Fibroblast of lung (primary cell): ENCODE results near the gene AZGP1. TPM values are rescaled to one million over a fixed set of nuclear protein-coding genes. Genes with fewer than 3 reads are reported as not detected.
"Not testable (repeated sequence)": the region's sequence is repeated elsewhere in the genome, so short reads cannot be mapped to it uniquely, and the experiment has no call there.

Experiments
- DNase-seq, 2 donors: peaks; one replicate each; pipeline versions ENCODE4 v3.0.0 to v3.0.0-alpha.2; 2010; ENCODE audit warnings: low read depth in 2 of 2
- H2AFZ ChIP-seq: 2 replicates; pipeline ENCODE4 v1.5.1; 2012; ENCODE audit warnings: low read length, control low read depth, inconsistent platforms
- H3K27ac ChIP-seq: 2 replicates; pipeline ENCODE4 v1.5.1; 2011; ENCODE audit warnings: low read length, control low read depth; ENCODE audit not compliant: insufficient read depth
- H3K27me3 ChIP-seq: 2 replicates; pipeline ENCODE4 v1.5.1; 2011; ENCODE audit warnings: mild to moderate bottlenecking, low read length; ENCODE audit not compliant: control insufficient read depth, insufficient read depth
- H3K36me3 ChIP-seq: 2 replicates; pipeline ENCODE4 v1.5.1; 2011; ENCODE audit warnings: low read length; ENCODE audit not compliant: control insufficient read depth, insufficient read depth
- H3K4me1 ChIP-seq: 2 replicates; pipeline ENCODE4 v1.5.1; 2011; ENCODE audit warnings: low read length; ENCODE audit not compliant: control insufficient read depth, insufficient read depth; ENCODE audit errors: extremely low read depth
- H3K4me2 ChIP-seq: 2 replicates; pipeline ENCODE4 v1.5.1; 2011; ENCODE audit warnings: low read length, control low read depth; ENCODE audit not compliant: insufficient read depth; ENCODE audit errors: extremely low read depth
- H3K4me3 ChIP-seq, 4 experiments: fragments of 200-600 bp in 1 of 4; sonication (generic) in 1 of 4; replicated peaks in 1 of 4; 2 replicates each; pipeline ENCODE4 v1.5.1; 2011 to 2016; ENCODE audit warnings: low read length in 4 of 4, low read depth in 3 of 4, mild to moderate bottlenecking in 3 of 4, control low read depth in 2 of 4, inconsistent platforms in 1 of 4, mixed read lengths in 1 of 4; ENCODE audit not compliant: insufficient read depth in 1 of 4; ENCODE audit errors: control extremely low read depth in 1 of 4
- H3K79me2 ChIP-seq: 2 replicates; pipeline ENCODE4 v1.5.1; 2012; ENCODE audit warnings: mild to moderate bottlenecking, low read length, inconsistent platforms; ENCODE audit not compliant: control insufficient read depth, insufficient read depth
- H3K9ac ChIP-seq: 2 replicates; pipeline ENCODE4 v1.5.1; 2011; ENCODE audit warnings: mild to moderate bottlenecking, low read length, control low read depth; ENCODE audit not compliant: insufficient read depth
- H3K9me3 ChIP-seq: 2 replicates; pipeline ENCODE4 v1.5.1; 2012; ENCODE audit warnings: low read depth, low read length; ENCODE audit not compliant: control insufficient read depth, insufficient read depth
- H4K20me1 ChIP-seq: 2 replicates; pipeline ENCODE4 v1.5.1; 2011; ENCODE audit warnings: low read length; ENCODE audit not compliant: control insufficient read depth, insufficient read depth; ENCODE audit errors: extremely low read depth
- EZH2 ChIP-seq: IDR thresholded peaks from 2 replicates; pipeline ENCODE4 v1.5.1; 2012; ENCODE audit warnings: low read length, control low read depth, mild to moderate bottlenecking; ENCODE audit errors: missing control alignments
- polyA plus RNA-seq, 2 donors: library from polyadenylated mRNA; depleted of rRNA in 1 of 2; stranded (reverse) in 1 of 2; unstranded in 1 of 2; fragments of >200 nt; gene quantifications; 2 replicates each; pipeline ENCODE4 v1.2.1, GENCODE V29; 2011 to 2012; ENCODE audit warnings: missing spikeins in 1 of 2
- total RNA-seq: library from RNA; depleted of rRNA; stranded (reverse); fragments of >200 nt; gene quantifications from 2 replicates; pipeline ENCODE4 v1.2.1, GENCODE V29; 2014
- TF ChIP-seq, protein P1 (sequence below), 2 donors: IDR thresholded peaks in 1 of 2; conservative IDR thresholded peaks in 1 of 2; 1 replicate in 1 of 2; 2 replicates in 1 of 2; pipeline ENCODE4 v1.5.1; 2011 to 2012; ENCODE audit warnings: low read length in 2 of 2, control low read depth in 1 of 2, inconsistent platforms in 1 of 2, low read depth in 1 of 2, mild to moderate bottlenecking in 1 of 2

AZGP1 gene
- total and polyA plus RNA-seq, 2 donors (not counting 1 experiment from before 2014, with no cell fraction given) = not detected

GRCh38 chr7:99992330-99993038, 16.7 kb upstream of the AZGP1 start:
- DNase-seq = no peak
- no peak overlapping the region for H2AFZ ChIP-seq
- H3K4me1 ChIP-seq = no peaks in the 10 kb centered on the region
- H3K79me2 ChIP-seq = no peaks in the 10 kb centered on the region
- no peaks in the 10 kb centered on the region for H3K9me3 ChIP-seq
- H3K36me3 ChIP-seq = no peaks in the 10 kb centered on the region
- TF ChIP-seq, protein P1, sequence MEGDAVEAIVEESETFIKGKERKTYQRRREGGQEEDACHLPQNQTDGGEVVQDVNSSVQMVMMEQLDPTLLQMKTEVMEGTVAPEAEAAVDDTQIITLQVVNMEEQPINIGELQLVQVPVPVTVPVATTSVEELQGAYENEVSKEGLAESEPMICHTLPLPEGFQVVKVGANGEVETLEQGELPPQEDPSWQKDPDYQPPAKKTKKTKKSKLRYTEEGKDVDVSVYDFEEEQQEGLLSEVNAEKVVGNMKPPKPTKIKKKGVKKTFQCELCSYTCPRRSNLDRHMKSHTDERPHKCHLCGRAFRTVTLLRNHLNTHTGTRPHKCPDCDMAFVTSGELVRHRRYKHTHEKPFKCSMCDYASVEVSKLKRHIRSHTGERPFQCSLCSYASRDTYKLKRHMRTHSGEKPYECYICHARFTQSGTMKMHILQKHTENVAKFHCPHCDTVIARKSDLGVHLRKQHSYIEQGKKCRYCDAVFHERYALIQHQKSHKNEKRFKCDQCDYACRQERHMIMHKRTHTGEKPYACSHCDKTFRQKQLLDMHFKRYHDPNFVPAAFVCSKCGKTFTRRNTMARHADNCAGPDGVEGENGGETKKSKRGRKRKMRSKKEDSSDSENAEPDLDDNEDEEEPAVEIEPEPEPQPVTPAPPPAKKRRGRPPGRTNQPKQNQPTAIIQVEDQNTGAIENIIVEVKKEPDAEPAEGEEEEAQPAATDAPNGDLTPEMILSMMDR (conservative IDR thresholded peaks at IDR 0.05 in 1 of 2, IDR thresholded peaks at IDR 0.05 in 1 of 2; ENCODE audit: low read depth in 1 of 2, low read length in 2 of 2) = no peak
- no peak for TF ChIP-seq EZH2
- H3K4me3 ChIP-seq = no peak overlapping the region
- no peak overlapping the region for H3K9ac ChIP-seq
- H3K27ac ChIP-seq = no peak overlapping the region
- no peaks in the 10 kb centered on the region for H4K20me1 ChIP-seq
- H3K4me2 ChIP-seq = no peak overlapping the region
- H3K27me3 ChIP-seq = no peaks in the 10 kb centered on the region

DNA sequence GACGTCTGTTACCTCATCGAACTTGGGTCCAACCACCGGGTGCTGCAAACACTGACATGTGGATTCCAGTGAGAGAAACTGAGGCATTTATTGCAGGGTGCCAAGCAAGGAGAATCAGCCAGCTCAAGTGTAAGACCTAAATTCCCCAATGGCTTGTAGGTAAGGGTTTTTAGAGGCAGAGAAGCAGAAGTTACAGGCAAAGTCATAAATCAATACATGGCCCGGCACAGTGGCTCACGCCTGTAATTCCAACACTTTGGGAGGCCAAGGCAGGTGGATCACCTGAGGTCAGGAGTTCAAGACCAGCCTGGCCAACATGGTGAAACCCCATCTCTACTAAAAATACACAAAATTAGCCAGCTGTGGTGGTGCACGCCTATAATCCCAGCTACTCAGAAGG, 15.7 kb upstream of the AZGP1 start:
- not testable (repeated sequence) for H3K4me1 ChIP-seq, H2AFZ ChIP-seq, H3K36me3 ChIP-seq, H3K27ac ChIP-seq, H3K27me3 ChIP-seq, H3K9ac ChIP-seq, H4K20me1 ChIP-seq, H3K4me2 ChIP-seq, H3K9me3 ChIP-seq, H3K79me2 ChIP-seq, DNase-seq, H3K4me3 ChIP-seq

GRCh38 chr7:99990460-99990852, 14.6 kb upstream of the AZGP1 start:
- no peak for TF ChIP-seq EZH2
- TF ChIP-seq, protein P1 (conservative IDR thresholded peaks at IDR 0.05 in 1 of 2, IDR thresholded peaks at IDR 0.05 in 1 of 2; ENCODE audit: low read depth in 1 of 2, low read length in 2 of 2) = no peak
- no peak for DNase-seq
- Histone ChIP-seq H2AFZ (no peak overlapping the region), H3K9me3 (no peaks in the 10 kb centered on the region), H3K4me1 (no peaks in the 10 kb centered on the region), H3K79me2 (no peaks in the 10 kb centered on the region), H3K36me3 (no peaks in the 10 kb centered on the region), H3K9ac (no peak overlapping the region), H3K4me2 (peak overlapping the region; percentile 70), H3K4me3 (peak overlapping the region in 2 of 4 experiments; percentile 21 to 39), H3K27me3 (peaks cover 4% of the 10 kb centered on the region), H3K27ac (no peak overlapping the region), H4K20me1 (no peaks in the 10 kb centered on the region)
